Effector memory CD4-positive, alpha-beta T cell (primary cell): ENCODE measurements around the gene PITPNB.

Experiments used
- DNase-seq, 3 donors: peaks; one replicate each; pipeline ENCODE4 v3.0.0-alpha.2; 2020
- H3K27ac ChIP-seq: 2 replicates; pipeline ENCODE4 v1.7.0; 2013; ENCODE audit warnings: mild to moderate bottlenecking, low read length, moderate library complexity; ENCODE audit not compliant: insufficient read depth, poor library complexity, severe bottlenecking
- H3K27me3 ChIP-seq: replicated peaks from 2 replicates; pipeline ENCODE4 v1.7.0; 2013; ENCODE audit warnings: mild to moderate bottlenecking, low read length; ENCODE audit not compliant: insufficient read depth, control insufficient read depth, poor library complexity, severe bottlenecking
- H3K36me3 ChIP-seq: 2 replicates; pipeline ENCODE4 v1.7.0; 2013; ENCODE audit warnings: mild to moderate bottlenecking, low read length, moderate library complexity; ENCODE audit not compliant: control insufficient read depth, insufficient read depth
- H3K4me1 ChIP-seq: 2 replicates; pipeline ENCODE4 v1.7.0; 2013; ENCODE audit warnings: low read length, mild to moderate bottlenecking; ENCODE audit not compliant: control insufficient read depth, insufficient read depth, poor library complexity, severe bottlenecking
- H3K4me3 ChIP-seq: 2 replicates; pipeline ENCODE4 v1.7.0; 2013; ENCODE audit warnings: low read length, low read depth, mild to moderate bottlenecking; ENCODE audit not compliant: insufficient read depth, poor library complexity, severe bottlenecking
- H3K9me3 ChIP-seq: 2 replicates; pipeline ENCODE4 v1.7.0; 2013; ENCODE audit warnings: mild to moderate bottlenecking, low read length, moderate library complexity; ENCODE audit not compliant: control insufficient read depth

The PITPNB gene

DNA sequence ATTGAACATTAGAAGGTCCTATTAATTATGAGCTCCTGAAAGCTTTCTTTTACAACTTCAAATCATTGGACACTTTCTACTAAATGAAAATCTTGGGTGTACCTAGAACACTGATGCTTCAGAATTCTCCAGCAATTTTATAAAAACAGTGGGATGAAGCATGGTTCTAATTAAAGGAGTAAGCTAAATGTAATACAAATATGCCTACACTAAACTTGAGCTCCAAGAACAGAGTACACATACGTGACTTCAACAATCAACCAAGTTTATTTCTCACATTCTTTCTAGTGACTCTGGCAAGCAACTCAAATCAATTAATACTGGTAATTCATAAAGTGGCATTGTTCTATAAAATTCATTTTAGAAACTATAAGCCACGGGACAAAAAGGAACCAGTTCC lies 55.5 kb downstream of the PITPNB start:
- Histone ChIP-seq H3K27ac (no peak overlapping the region), H3K27me3 (no peaks in the 10 kb centered on the region), H3K4me1 (no peaks in the 10 kb centered on the region), H3K36me3 (peaks cover 30% of the 10 kb centered on the region), H3K9me3 (no peaks in the 10 kb centered on the region), H3K4me3 (no peak overlapping the region)
- DNase-seq = no peak

DNA sequence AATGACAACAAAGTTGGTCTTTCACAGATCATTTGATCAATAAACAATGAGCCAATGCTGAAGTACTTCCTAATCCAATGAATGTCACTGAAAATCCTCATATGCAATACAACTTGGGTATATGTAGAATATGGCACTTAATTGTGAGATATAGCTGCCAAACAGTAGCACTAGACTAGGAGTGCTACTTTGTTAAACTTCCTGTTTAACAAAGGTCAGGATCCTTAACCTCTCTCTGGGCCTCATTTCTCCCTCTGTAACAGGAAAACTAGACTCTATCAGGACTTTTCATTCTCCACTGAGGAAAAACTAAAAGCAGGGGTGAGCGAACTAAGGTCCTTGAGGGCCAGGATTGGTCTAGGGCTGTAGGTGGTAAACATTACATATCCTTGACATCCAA lies 56.1 kb downstream of the PITPNB start:
- Histone ChIP-seq H3K27ac (no peak overlapping the region), H3K36me3 (peaks cover 33% of the 10 kb centered on the region), H3K4me3 (no peak overlapping the region), H3K27me3 (no peaks in the 10 kb centered on the region), H3K4me1 (no peaks in the 10 kb centered on the region), H3K9me3 (no peaks in the 10 kb centered on the region)
- DNase-seq = no peak

DNA sequence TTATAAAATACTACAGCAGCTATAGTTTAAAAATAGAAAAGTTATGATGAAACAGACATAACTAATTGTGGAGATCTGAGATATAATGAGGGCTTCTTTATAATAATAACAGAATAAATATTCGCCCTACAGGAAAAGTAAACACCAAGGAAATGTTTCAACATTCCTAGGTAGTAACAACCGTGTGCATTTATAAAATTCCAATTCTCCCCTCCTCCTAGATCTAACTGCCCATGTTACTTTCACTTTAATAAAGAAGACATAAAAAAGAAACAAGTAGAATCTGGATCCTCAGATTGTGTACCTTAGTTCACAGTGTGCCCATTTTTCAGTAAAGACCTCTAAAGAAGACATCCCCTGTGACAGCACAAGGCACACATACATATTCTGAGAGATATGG lies 59.7 kb downstream of the PITPNB start:
- no peak for DNase-seq
- Histone ChIP-seq H3K27ac (no peak overlapping the region), H3K4me3 (no peak overlapping the region), H3K4me1 (no peaks in the 10 kb centered on the region), H3K27me3 (no peaks in the 10 kb centered on the region), H3K9me3 (no peaks in the 10 kb centered on the region), H3K36me3 (peaks cover 42% of the 10 kb centered on the region)

DNA sequence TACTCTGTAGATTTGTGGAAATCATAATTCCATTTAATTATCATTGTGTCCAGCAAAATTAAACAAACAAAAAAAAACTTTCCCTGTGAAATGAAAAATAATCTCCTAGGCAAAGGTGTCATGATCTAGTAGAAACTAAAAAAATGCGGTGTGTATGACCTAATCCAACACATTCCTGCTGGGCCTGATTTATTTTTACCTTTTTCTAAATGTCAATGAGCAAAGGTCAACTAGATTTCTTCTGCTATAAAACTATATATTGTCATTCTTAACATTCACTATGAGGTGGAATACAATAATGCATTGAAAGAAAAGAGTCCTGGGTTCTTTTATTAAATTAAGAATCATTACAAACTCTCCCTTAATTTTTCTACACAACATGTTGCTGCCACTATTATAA lies 60.4 kb downstream of the PITPNB start:
- Histone ChIP-seq H3K9me3 (no peaks in the 10 kb centered on the region), H3K36me3 (peaks cover 49% of the 10 kb centered on the region), H3K27me3 (no peaks in the 10 kb centered on the region), H3K4me3 (no peak overlapping the region), H3K4me1 (no peaks in the 10 kb centered on the region), H3K27ac (no peak overlapping the region)
- DNase-seq = no peak

DNA sequence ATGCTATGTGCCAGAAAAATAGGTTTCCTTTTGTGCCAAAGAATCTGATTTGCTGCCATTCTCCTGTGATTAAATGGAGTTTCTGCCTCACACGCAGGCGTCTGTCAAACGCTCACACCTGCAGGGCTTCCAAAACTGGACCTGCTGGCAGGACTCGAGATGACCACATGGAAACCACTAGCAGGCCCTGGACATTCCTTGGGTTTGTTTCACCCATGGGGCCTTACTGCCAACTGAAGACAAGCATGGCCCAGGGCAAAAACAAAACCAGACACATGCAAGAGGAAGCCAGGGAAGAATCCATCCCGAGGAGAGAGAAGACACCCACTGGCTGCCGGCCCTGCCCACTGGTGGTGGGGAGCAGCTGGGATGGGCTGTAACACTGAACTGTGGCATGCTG lies 61.6 kb downstream of the PITPNB start:
- Histone ChIP-seq H3K27ac (no peak overlapping the region), H3K4me1 (no peaks in the 10 kb centered on the region), H3K36me3 (peaks cover 60% of the 10 kb centered on the region), H3K4me3 (no peak overlapping the region), H3K27me3 (no peaks in the 10 kb centered on the region), H3K9me3 (no peaks in the 10 kb centered on the region)
- DNase-seq = no peak

DNA sequence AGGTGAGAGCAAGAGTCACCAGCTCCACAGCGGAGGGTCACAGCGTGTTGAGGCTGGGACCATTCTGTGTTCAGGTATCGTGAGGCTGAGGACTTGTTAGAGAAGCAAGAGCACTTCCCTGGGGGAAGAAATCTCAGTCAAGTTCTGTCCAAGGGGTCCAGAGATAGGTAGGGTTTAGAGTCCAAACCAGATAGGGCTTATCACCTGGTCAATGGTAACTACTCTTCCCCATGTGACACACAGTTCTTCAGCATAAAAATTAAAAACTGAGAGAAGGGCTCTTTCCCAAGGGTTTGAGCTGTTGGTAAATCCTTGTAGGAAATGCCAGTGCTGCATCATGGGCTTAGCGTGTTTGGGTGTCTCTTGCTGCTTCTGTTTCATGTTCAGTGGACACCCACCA lies 62.7 kb downstream of the PITPNB start:
- Histone ChIP-seq H3K4me1 (no peaks in the 10 kb centered on the region), H3K27ac (no peak overlapping the region), H3K4me3 (no peak overlapping the region), H3K9me3 (no peaks in the 10 kb centered on the region), H3K27me3 (no peaks in the 10 kb centered on the region), H3K36me3 (peaks cover 70% of the 10 kb centered on the region)
- no peak for DNase-seq

DNA sequence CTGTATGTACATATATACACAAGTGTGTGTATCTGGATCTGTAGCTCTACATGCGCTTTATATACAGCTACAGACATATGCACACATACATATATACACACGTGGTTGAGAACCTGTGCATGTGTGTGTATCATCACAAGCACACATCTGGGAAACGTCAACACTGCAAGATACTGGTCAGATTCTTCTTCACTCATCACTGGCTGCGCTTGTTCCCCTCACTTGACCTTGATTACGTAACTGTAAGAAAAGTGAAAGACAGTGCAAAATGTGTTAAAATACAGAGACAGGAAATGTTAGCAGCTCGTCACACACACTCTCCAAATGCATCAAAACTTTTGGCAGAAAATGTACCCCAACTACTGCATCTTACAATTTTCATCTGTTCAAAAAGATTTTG lies 65.6 kb downstream of the PITPNB start:
- no peak for DNase-seq
- no peak overlapping the region for H3K4me3 ChIP-seq
- H3K9me3 ChIP-seq = no peaks in the 10 kb centered on the region
- H3K27me3 ChIP-seq = no peaks in the 10 kb centered on the region
- no peak overlapping the region for H3K27ac ChIP-seq
- no peaks in the 10 kb centered on the region for H3K4me1 ChIP-seq
- H3K36me3 ChIP-seq = peaks cover 79% of the 10 kb centered on the region

DNA sequence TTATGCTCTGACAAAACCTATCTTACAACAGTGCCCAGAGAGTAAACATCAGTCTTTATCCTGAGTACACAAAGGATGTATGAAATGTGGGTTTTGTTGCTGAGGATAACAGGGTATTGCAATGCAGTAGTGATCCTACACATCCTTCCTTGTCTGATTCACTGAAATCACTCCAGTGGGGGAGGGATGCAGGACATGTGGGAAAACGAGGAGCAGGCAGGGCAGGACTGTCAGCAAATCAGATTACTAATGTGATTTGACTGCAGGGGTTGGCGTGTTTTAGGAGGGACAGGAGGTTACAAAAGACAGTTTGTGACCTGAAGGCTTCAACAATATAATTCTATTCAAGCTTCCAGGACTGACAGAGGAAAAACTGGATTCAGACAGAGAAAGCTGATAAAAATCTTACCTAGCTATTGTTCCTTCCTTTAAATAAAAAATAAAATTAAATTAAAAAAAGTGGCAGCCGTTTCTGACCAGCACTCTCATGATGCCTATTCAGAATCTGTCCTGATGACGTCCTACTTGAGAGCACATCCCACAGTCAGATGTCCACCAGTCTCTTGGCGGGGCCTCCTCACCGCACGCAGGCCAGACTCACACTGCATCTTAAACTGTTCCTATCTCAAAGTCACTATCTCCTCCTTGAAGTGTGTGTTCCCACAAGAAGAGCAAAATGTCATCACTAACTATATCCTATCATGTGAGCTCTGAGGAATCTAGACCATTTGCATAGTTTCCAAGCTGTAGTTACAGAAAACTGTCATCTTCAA lies 66.9 kb downstream of the PITPNB start:
- no peaks in the 10 kb centered on the region for H3K9me3 ChIP-seq
- H3K36me3 ChIP-seq = peaks cover 77% of the 10 kb centered on the region
- H3K4me1 ChIP-seq = no peaks in the 10 kb centered on the region
- no peak overlapping the region for H3K27ac ChIP-seq
- DNase-seq = no peak
- no peaks in the 10 kb centered on the region for H3K27me3 ChIP-seq
- no peak overlapping the region for H3K4me3 ChIP-seq

DNA sequence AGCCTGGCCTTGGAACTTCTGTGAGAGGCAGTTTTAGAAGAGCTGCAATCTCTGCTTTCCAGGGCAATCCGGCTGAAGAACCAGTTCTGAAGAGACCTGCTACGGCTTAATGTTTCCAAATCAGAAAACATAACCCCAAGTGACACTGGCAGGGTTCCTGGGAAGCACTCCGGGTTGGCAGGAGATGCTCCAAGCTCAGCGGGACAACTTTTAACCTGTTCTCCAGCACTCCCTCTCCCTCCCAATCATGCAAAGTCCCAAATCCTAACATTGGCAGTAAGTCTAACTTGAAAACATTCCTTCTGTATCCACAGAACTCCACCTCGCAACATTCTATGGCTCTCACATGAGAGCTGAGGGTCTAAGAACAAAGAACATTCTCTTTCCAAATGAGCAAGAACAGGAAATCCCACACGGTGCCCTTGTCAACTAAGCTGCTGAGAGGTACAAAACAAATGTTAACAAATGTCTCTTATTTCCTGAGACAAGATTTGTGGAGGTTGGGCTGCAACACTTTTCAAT lies 69.0 kb downstream of the PITPNB start:
- Histone ChIP-seq H3K9me3 (no peaks in the 10 kb centered on the region), H3K4me1 (no peaks in the 10 kb centered on the region), H3K36me3 (peaks cover 66% of the 10 kb centered on the region), H3K27me3 (no peaks in the 10 kb centered on the region), H3K27ac (no peak overlapping the region), H3K4me3 (no peak overlapping the region)
- no peak for DNase-seq

DNA sequence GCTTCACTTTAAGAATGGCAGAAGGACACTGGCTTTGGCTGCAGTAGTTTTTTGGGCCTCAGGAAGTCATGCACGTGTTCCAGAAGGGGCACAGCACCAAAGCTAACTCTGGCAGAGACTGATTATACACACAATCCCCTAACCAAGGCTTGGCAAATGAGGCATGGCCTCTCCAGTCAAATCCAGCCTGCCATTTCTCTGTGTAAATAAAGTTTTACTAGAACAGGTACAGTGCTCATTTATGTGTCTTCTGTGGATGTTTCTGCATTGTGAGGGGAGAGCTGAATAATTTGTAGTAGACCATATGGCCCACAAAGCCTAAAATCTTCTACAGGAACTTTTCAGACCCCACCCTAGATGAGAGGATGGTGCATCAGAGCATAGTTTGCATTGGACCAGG lies 71.1 kb downstream of the PITPNB start:
- no peaks in the 10 kb centered on the region for H3K27me3 ChIP-seq
- peaks cover 53% of the 10 kb centered on the region for H3K36me3 ChIP-seq
- no peak overlapping the region for H3K27ac ChIP-seq
- no peaks in the 10 kb centered on the region for H3K4me1 ChIP-seq
- H3K9me3 ChIP-seq = no peaks in the 10 kb centered on the region
- H3K4me3 ChIP-seq = no peak overlapping the region
- DNase-seq = no peak
